ENCODE data around the gene NT5C1A. TPM values are rescaled to one million over a fixed set of nuclear protein-coding genes. Genes with fewer than 3 reads are reported as not detected.
A peak's percentile ranks its signal among the peaks of the same experiment; 100 is the strongest.

The NT5C1A gene
- total and polyA plus RNA-seq, 11 donors: 2.0 to 46.6 (median 17.2) TPM

GRCh38 chr1:39613250-39613649 is 58.7 kb downstream of the NT5C1A start:
- no peak for DNase-seq
- intact Hi-C loops (cut with DNase I): no loop called here
- Histone ChIP-seq H3K4me1 (peaks cover 0 to 12% (median 7%) of the 10 kb centered on the region in 12 donors), H3K27me3 (peaks cover 0 to 10% (median 0%) of the 10 kb centered on the region in 9 donors), H3K27ac (no peak overlapping the region), H3K4me3 (no peak overlapping the region), H3K9me3 (no peaks in the 10 kb centered on the region), H3K36me3 (peaks cover 0 to 12% (median 0%) of the 10 kb centered on the region in 9 donors)
- 53 to 78% (median 71%) methylated on average over 6 of the region's 6 CpGs for WGBS, 4 donors
- TF ChIP-seq POLR2A (IDR thresholded peaks at IDR 0.05) (no peak), CTCF (IDR thresholded peaks at IDR 0.05) (no peak)
- ATAC-seq: no peak

- TF ChIP-seq POLR2A (IDR thresholded peaks at IDR 0.05) (no peak), CTCF (IDR thresholded peaks at IDR 0.05) (peak; percentile 50 to 87 (median 68))
- H3K4me1 ChIP-seq: peaks cover 0 to 19% (median 7%) of the 10 kb centered on the region in 12 donors
- H3K27me3 ChIP-seq: peaks cover 0 to 10% (median 0%) of the 10 kb centered on the region in 9 donors
- ATAC-seq (peak; percentile 41 to 90 (median 80)), DNase-seq (peak; percentile 68 to 87 (median 77))
- H3K27ac ChIP-seq: peak overlapping the region in 9 of 12 donors; percentile 37 to 72 (median 42)
- 24 to 41% (median 27%) methylated on average over 33 to 42 of the region's 42 CpGs for WGBS, 4 donors
- peaks cover 0 to 12% (median 0%) of the 10 kb centered on the region in 9 donors for H3K36me3 ChIP-seq
- intact Hi-C loops (cut with DNase I): loop anchor here in 8 of 10 donors (2.0 to 10.0 kb wide), 8 partner anchors 43 to 195 kb away; no protein-coding TSS in a partner anchor
- H3K4me3 ChIP-seq: peak overlapping the region in 2 of 12 donors; percentile 5 to 20
- H3K9me3 ChIP-seq: no peaks in the 10 kb centered on the region
Observed at GRCh38 chr1:39609618-39610331, 62.1 kb downstream of the NT5C1A start.

Other genes starting within 250 kb of the NT5C1A start
- gene BMP8A, start 180.5 kb downstream of the NT5C1A start, total RNA-seq: 1 to 10 TPM in 3 of 9 donors, under 1 TPM in 5, not detected in 1; 0.22 to 2.4 (median 0.78) TPM
- under 1 TPM in 1 of 2 donors, not detected in 1; 0.43 TPM for gene BMP8A, start 180.5 kb downstream of the NT5C1A start, polyA plus RNA-seq
- 100 to 1,000 TPM; 193 to 283 (median 236) TPM for gene PABPC4, start 95.3 kb downstream of the NT5C1A start, total RNA-seq
- gene PABPC4, start 95.3 kb downstream of the NT5C1A start, polyA plus RNA-seq: 100 to 1,000 TPM; 146 to 190 TPM
- gene HEYL, start 32.5 kb downstream of the NT5C1A start, total RNA-seq: 10 to 100 TPM in 7 of 9 donors, 1 to 10 TPM in 2; 7.0 to 35.2 (median 18.8) TPM
- 10 to 100 TPM; 10.6 to 23.3 TPM for gene HEYL, start 32.5 kb downstream of the NT5C1A start, polyA plus RNA-seq
- 1 to 10 TPM in 1 of 9 donors, under 1 TPM in 8; 0.12 to 1.2 (median 0.39) TPM for gene HPCAL4, start 19.3 kb upstream of the NT5C1A start, total RNA-seq
- under 1 TPM; 0.46 to 0.69 TPM for gene HPCAL4, start 19.3 kb upstream of the NT5C1A start, polyA plus RNA-seq
- gene PPIE, start 66.8 kb upstream of the NT5C1A start, total RNA-seq: 10 to 100 TPM; 22.2 to 33.3 (median 27.9) TPM
- gene PPIE, start 66.8 kb upstream of the NT5C1A start, polyA plus RNA-seq: 10 to 100 TPM; 33.7 to 45.3 TPM
- gene OXCT2, start 99.2 kb upstream of the NT5C1A start, total RNA-seq: 1 to 10 TPM in 8 of 9 donors, under 1 TPM in 1; 0.75 to 7.5 (median 2.7) TPM
- gene OXCT2, start 99.2 kb upstream of the NT5C1A start, polyA plus RNA-seq: 1 to 10 TPM; 1.3 to 5.0 TPM
- gene BMP8B, start 116.8 kb upstream of the NT5C1A start, total RNA-seq: under 1 TPM; 0.19 to 0.68 (median 0.53) TPM
- gene BMP8B, start 116.8 kb upstream of the NT5C1A start, polyA plus RNA-seq: under 1 TPM; 0.08 to 0.19 TPM
- gene TRIT1, start 211.4 kb upstream of the NT5C1A start, total RNA-seq: 10 to 100 TPM; 15.0 to 19.0 (median 17.2) TPM
- gene TRIT1, start 211.4 kb upstream of the NT5C1A start, polyA plus RNA-seq: 10 to 100 TPM; 13.6 to 14.0 TPM
- 1 to 10 TPM in 3 of 9 donors, under 1 TPM in 6; 0.27 to 3.0 (median 0.75) TPM for gene MYCL, start 229.8 kb upstream of the NT5C1A start, total RNA-seq
- under 1 TPM; 0.15 to 0.53 TPM for gene MYCL, start 229.8 kb upstream of the NT5C1A start, polyA plus RNA-seq

Data from heart left ventricle (tissue), 16 donors.